GM20431 (cell line): ENCODE measurements around the gene RAD50.

Source experiments
- in situ Hi-C: fragments of 300-500 bp; cut with MseI, MboI; formaldehyde crosslinking; loops from one replicate; pipeline ENCODE4 v1.15.0; 2020; ENCODE audit warnings: low sequenced_read_pairs; ENCODE audit not compliant: unreplicated experiment

The RAD50 gene

GRCh38 chr5:132671000-132671399 lies 114.2 kb downstream of the RAD50 start:
- in situ Hi-C loops: no loop called here

DNA sequence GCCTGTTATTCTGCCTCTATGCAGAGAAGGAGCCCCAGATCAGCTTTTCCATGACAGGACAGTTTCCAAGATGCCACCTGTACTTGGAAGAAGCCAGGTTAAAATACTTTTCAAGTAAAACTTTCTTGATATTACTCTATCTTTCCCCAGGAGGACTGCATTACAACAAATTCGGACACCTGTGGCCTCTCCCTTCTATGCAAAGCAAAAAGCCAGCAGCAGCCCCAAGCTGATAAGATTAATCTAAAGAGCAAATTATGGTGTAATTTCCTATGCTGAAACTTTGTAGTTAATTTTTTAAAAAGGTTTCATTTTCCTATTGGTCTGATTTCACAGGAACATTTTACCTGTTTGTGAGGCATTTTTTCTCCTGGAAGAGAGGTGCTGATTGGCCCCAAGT lies 116.7 kb downstream of the RAD50 start:
- in situ Hi-C loops: no loop called here

DNA sequence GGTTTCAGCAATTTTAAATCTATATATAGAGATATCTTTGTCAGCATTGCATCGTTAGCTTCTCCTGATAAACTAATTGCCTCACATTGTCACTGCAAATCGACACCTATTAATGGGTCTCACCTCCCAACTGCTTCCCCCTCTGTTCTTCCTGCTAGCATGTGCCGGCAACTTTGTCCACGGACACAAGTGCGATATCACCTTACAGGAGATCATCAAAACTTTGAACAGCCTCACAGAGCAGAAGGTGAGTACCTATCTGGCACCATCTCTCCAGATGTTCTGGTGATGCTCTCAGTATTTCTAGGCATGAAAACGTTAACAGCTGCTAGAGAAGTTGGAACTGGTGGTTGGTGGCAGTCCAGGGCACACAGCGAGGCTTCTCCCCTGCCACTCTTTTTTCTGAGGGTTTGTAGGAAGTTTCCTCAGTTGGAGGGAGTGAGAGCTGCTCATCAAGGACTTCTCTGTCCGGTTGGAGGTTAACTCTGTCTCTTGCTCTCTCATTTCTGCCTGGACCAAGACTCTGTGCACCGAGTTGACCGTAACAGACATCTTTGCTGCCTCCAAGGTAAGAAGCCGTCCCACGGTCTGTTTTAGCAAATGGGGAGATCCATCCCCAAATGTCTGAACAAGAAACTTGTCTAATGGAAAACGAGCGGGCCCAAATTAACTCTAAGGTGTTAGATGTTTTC lies 117.3 kb downstream of the RAD50 start, which contains the start of gene IL4:
IL4 (plus strand) TSS at position 51 of the 692 bp plus-strand sequence; CDS start at position 113, 62 bp downstream.
- in situ Hi-C loops: no loop called here

DNA sequence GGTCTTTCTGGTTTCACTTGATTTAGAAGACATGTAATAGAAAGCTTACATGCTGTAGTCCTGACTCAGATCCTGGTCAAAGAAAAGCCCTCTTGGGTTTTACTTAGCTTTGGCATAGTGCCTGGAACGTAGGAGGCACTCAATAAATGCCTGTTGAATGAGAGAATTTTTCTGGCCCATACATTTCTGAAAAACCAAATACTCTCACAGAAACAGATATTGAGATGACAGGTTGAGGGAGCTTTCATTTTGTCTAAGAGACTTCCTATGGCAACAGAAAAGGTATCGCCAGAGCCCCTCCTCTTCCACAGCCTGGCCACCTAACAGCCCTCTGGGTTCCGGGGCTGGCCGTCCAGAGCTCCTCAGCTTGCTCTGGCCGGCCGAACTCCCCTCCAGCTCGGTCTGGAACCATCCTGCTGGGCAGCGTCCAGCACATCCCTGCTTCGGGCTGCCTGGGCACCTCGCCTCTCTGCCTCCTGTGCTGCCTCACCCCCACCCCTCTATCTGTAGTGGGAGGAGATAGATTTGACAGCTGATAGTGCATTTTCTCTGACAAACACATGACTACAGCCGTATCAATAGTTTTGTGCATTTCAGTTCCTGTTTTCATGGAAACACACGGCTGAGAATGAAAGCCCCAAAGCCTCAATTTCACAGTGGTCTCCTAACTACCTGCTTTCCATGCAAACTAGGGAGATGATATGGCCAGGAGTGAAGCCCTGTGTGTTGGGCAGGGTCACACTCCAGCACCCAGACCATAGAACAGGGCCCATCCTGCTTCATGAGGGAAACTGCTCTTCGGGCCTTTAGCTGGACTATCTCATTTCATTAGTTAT lies 118.1 kb downstream of the RAD50 start:
- in situ Hi-C loops: no loop called here

GRCh38 chr5:132675936-132676689 lies 119.3 kb downstream of the RAD50 start:
- in situ Hi-C loops: no loop called here

DNA sequence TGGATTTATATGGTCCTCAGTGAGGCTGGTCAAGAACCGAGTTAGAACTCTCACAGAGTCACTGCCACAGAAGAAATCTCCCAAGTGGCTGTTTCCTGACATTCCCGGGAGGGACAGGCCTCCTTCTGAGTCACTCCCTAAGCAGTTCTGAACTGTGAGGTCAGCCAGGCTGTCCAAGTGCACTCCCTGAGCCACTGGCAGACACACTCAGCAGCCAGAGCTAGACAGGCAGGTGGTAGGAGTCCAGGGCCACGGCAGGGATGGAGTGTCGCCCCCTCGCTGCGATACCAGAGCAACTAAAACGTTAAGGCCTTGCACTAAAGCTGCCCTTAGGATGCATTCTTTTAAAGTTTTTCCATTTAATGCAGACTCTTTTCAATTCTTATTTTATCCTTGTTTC lies 120.4 kb downstream of the RAD50 start:
- in situ Hi-C loops: no loop called here

- in situ Hi-C loops: no loop called here
Measured at GRCh38 chr5:132677682-132678400, 121.1 kb downstream of the RAD50 start.

- in situ Hi-C loops: no loop called here
Measured at GRCh38 chr5:132678735-132679134, 122.0 kb downstream of the RAD50 start.

DNA sequence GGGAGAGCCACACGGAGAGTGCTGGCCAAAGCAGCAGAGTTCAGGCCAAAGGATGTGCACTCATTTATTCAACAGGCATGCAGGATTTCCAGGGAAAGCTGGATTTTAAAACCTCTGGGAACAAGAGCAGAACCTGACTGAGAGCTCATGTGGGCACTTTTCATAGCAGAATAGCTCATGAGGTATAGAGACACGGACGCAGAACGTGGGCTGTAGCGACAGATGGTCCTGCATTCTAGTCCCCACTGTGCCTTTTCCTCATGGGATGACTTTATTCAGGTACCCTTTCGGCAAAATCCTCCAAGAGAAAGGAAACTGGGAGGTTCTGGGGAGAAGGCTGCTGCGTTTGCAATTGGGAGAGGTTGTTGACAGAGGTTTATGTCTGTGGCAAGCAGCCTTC lies 122.4 kb downstream of the RAD50 start:
- in situ Hi-C loops: no loop called here

- in situ Hi-C loops: no loop called here
Measured at GRCh38 chr5:132679717-132680380, 123.1 kb downstream of the RAD50 start.

GRCh38 chr5:132680780-132681475 lies 124.2 kb downstream of the RAD50 start:
- in situ Hi-C loops: no loop called here

- in situ Hi-C loops: no loop called here
Measured at GRCh38 chr5:132681476-132681831, 124.7 kb downstream of the RAD50 start.

GRCh38 chr5:132681983-132682382 lies 125.2 kb downstream of the RAD50 start:
- in situ Hi-C loops: no loop called here

DNA sequence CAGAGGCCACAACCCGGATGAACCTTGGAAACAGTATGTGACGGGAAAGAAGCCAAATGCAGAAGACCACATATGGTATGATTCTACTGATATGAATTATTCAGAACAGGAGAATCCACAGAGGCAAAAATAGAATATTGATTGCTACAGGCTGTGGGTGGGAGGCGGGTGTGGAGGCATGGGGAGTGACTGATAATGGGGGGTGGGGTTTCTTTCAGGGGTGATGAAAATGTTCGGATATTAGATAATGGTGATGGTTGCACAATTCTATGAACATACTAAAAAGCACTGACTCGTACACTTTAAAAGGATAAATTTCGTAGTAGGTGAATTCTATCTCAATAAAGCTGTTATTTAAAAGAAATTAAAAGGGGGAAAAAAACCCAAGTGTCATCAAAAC lies 127.7 kb downstream of the RAD50 start:
- in situ Hi-C loops: no loop called here

DNA sequence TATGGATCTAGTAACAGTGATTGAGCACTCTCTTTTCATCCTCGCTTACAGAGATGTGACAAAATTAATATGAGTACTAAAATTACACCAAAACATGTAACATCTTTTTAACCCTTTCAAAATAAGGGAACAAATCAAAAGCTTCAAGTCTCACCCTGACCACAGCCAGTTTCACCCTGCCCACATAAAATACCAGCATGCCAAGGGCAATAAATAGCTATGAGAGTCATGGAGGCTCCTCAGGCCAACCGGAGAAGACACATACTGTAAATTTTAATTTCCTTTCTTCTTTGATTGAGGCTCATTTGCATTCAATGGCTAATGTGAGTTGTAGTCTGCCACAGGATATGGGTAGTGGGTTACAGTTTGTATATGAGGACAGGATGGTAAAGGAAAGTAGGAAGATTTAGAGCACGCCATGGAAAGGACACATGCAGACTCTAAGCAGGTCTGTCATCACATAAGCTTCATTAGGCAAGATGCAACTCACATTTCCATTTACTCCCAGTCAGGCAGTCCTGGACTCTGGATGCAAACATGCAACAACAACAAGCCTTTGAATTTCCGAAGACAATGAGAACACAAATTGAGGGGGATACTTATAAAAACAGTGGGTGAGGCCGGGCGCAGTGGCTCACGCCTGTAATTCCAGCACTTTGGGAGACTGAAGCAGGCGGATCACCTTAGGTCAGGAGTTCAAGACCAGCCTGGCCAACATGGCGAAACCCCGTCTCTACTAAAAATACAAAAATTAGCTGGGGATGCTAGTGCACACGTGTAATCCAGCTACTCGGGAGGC lies 128.3 kb downstream of the RAD50 start:
- in situ Hi-C loops: no loop called here

- in situ Hi-C loops: no loop called here
Measured at GRCh38 chr5:132686193-132686592, 129.4 kb downstream of the RAD50 start.

DNA sequence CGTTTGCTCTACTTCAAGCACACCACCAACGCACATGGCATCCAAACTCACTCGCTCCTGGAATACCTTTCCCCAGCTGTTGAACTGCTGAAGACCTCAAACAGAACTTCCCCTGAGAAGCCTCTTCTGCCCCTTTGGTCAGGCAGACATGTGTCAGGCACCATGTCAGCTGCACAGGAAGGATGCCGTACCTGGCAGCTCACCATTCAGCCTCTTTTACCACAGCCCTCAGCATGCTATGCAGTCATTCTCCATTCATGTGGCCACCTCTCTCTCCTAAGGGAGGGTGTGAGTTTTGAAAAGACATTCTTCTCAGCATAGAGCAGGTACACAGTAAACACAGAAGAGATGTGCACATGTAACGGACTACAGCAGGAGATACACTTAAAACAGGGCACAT lies 131.2 kb downstream of the RAD50 start:
- in situ Hi-C loops: no loop called here
